Neural cell (in vitro differentiated cells): ENCODE measurements around the gene CCDC102A. TPM values are rescaled to one million over a fixed set of nuclear protein-coding genes. Genes with fewer than 3 reads are reported as not detected.
"Not testable (repeated sequence)": the region's sequence is repeated elsewhere in the genome, so short reads cannot be mapped to it uniquely, and the experiment has no call there.

ENCODE experiments used
- H2AFZ ChIP-seq: fragments of 200-600, 300-800 bp; sonication (generic), shearing (Covaris generic); 2 replicates; pipeline ENCODE4 v1.6.0; 2014; ENCODE audit warnings: low read depth, mild to moderate bottlenecking, antibody characterized with exemption, low read length, moderate library complexity
- H3F3A ChIP-seq: fragments of 200-600 bp; shearing (Covaris generic); 2 replicates; pipeline ENCODE4 v1.6.1; 2016; ENCODE audit warnings: mild to moderate bottlenecking, moderate library complexity, mixed read lengths, antibody characterized with exemption, low read length; ENCODE audit not compliant: insufficient read depth, poor library complexity, severe bottlenecking
- H3K27ac ChIP-seq: fragments of 200-600, 300-800 bp; sonication (generic), shearing (Covaris generic); 2 replicates; pipeline ENCODE4 v1.5.1; 2014; ENCODE audit warnings: mild to moderate bottlenecking, low read length, moderate library complexity
- H3K27me3 ChIP-seq: fragments of 300-800, 200-600 bp; sonication (generic), shearing (Covaris generic); 2 replicates; pipeline ENCODE4 v1.6.0; 2014; ENCODE audit warnings: mild to moderate bottlenecking, low read depth, low read length, moderate library complexity; ENCODE audit not compliant: insufficient read depth
- H3K36me3 ChIP-seq: fragments of 300-800, 200-600 bp; sonication (generic), shearing (Covaris generic); 2 replicates; pipeline ENCODE4 v1.5.1; 2014; ENCODE audit warnings: mild to moderate bottlenecking, antibody characterized with exemption, low read length, moderate library complexity; ENCODE audit not compliant: insufficient read depth
- H3K4me2 ChIP-seq: fragments of 300-800, 200-600 bp; sonication (generic), shearing (Covaris generic); 2 replicates; pipeline ENCODE4 v1.6.0; 2014; ENCODE audit warnings: mild to moderate bottlenecking, low read length
- H3K4me3 ChIP-seq: fragments of 300-800, 200-600 bp; sonication (generic), shearing (Covaris generic); 2 replicates; pipeline ENCODE4 v1.5.1; 2014; ENCODE audit warnings: mild to moderate bottlenecking, low read length, moderate library complexity
- H3K79me2 ChIP-seq: fragments of 200-600 bp; shearing (Covaris generic); replicated peaks from 2 replicates; pipeline ENCODE4 v1.6.0; 2014; ENCODE audit warnings: mild to moderate bottlenecking, low read length, moderate library complexity; ENCODE audit not compliant: insufficient read depth
- H3K9ac ChIP-seq: fragments of 300-800, 200-600 bp; sonication (generic), shearing (Covaris generic); 2 replicates; pipeline ENCODE4 v1.6.1; 2016; ENCODE audit warnings: mild to moderate bottlenecking, low read length, mixed read lengths
- H3K9me2 ChIP-seq: fragments of 200-600 bp; shearing (Covaris generic); 2 replicates; pipeline ENCODE4 v1.6.1; 2016; ENCODE audit warnings: mild to moderate bottlenecking, low read length, mixed read lengths; ENCODE audit not compliant: insufficient read depth
- H3K9me3 ChIP-seq: fragments of 200-600, 300-800 bp; sonication (generic), shearing (Covaris generic); 2 replicates; pipeline ENCODE4 v1.6.1; 2016; ENCODE audit warnings: mild to moderate bottlenecking, mixed run types, low read length, moderate library complexity, mixed read lengths
- H4K20me1 ChIP-seq: fragments of 200-600 bp; shearing (Covaris generic); 2 replicates; pipeline ENCODE4 v1.6.1; 2016; ENCODE audit warnings: mild to moderate bottlenecking, mixed run types; ENCODE audit not compliant: insufficient read depth
- CTCF ChIP-seq: fragments of 450-650 bp; IDR thresholded peaks from 2 replicates; pipeline ENCODE4 v1.5.1; 2014; ENCODE audit warnings: antibody characterized with exemption, mild to moderate bottlenecking, moderate library complexity; ENCODE audit not compliant: poor library complexity, severe bottlenecking
- EZH2 ChIP-seq: fragments of 200-600, 300-800 bp; shearing (Covaris generic), sonication (generic); IDR thresholded peaks from 2 replicates; pipeline ENCODE4 v1.6.1; 2014; ENCODE audit warnings: antibody characterized with exemption, low read length, borderline replicate concordance, mild to moderate bottlenecking; ENCODE audit not compliant: insufficient read depth, poor library complexity, severe bottlenecking
- MXI1 ChIP-seq: fragments of 450-650 bp; conservative IDR thresholded peaks from 2 replicates; pipeline ENCODE4 v1.6.1; 2014; ENCODE audit warnings: antibody characterized with exemption, mild to moderate bottlenecking; ENCODE audit not compliant: poor library complexity, severe bottlenecking
- POLR2AphosphoS5 ChIP-seq: IDR thresholded peaks from 2 replicates; pipeline ENCODE4 v1.6.1; 2012
- RAD21 ChIP-seq: fragments of 450-650 bp; conservative IDR thresholded peaks from 2 replicates; pipeline ENCODE4 v1.6.1; 2014; ENCODE audit warnings: antibody characterized with exemption, mild to moderate bottlenecking, moderate library complexity
- REST ChIP-seq: IDR thresholded peaks from 2 replicates; pipeline ENCODE4 v1.6.1; 2012; ENCODE audit warnings: borderline replicate concordance
- SMC3 ChIP-seq: fragments of 450-650 bp; conservative IDR thresholded peaks from 2 replicates; pipeline ENCODE4 v1.6.1; 2014; ENCODE audit warnings: antibody characterized with exemption, mild to moderate bottlenecking, moderate library complexity; ENCODE audit not compliant: poor library complexity
- TAF1 ChIP-seq: IDR thresholded peaks from 2 replicates; pipeline ENCODE4 v1.6.1; 2012; ENCODE audit warnings: low read depth
- polyA plus RNA-seq: library from polyadenylated mRNA; depleted of rRNA; stranded (reverse); fragments of >200 nt; gene quantifications from 2 replicates; pipeline ENCODE4 v1.2.3, GENCODE V29; 2014

Gene CCDC102A
- polyA plus RNA-seq, 1 donor from 2014 or later = 0.20 TPM

GRCh38 chr16:57570301-57571070 is 34.1 kb upstream of the CCDC102A start:
- H3K36me3 ChIP-seq = no peaks in the 10 kb centered on the region
- H3K9me3 ChIP-seq = no peaks in the 10 kb centered on the region
- no peak overlapping the region for H2AFZ ChIP-seq
- no peaks in the 10 kb centered on the region for H4K20me1 ChIP-seq
- H3K4me2 ChIP-seq = no peak overlapping the region
- H3K27ac ChIP-seq = no peak overlapping the region
- no peak overlapping the region for H3K9ac ChIP-seq
- H3K27me3 ChIP-seq = no peaks in the 10 kb centered on the region
- TF ChIP-seq RAD21 = no peak
- no peaks in the 10 kb centered on the region for H3K9me2 ChIP-seq
- no peaks in the 10 kb centered on the region for H3K79me2 ChIP-seq
- no peaks in the 10 kb centered on the region for H3F3A ChIP-seq
- H3K4me3 ChIP-seq = no peak overlapping the region

GRCh38 chr16:57569306-57569946 is 33.1 kb upstream of the CCDC102A start:
- H3K9me3 ChIP-seq = no peaks in the 10 kb centered on the region
- no peaks in the 10 kb centered on the region for H3K79me2 ChIP-seq
- H3K4me3 ChIP-seq = no peak overlapping the region
- H3K27ac ChIP-seq = no peak overlapping the region
- no peaks in the 10 kb centered on the region for H4K20me1 ChIP-seq
- no peak overlapping the region for H3K4me2 ChIP-seq
- no peaks in the 10 kb centered on the region for H3K36me3 ChIP-seq
- TF ChIP-seq REST = no peak
- no peaks in the 10 kb centered on the region for H3F3A ChIP-seq
- H3K9me2 ChIP-seq = no peaks in the 10 kb centered on the region
- no peak overlapping the region for H3K9ac ChIP-seq
- no peaks in the 10 kb centered on the region for H3K27me3 ChIP-seq
- no peak overlapping the region for H2AFZ ChIP-seq

- H3K4me2 ChIP-seq, H2AFZ ChIP-seq, H3K79me2 ChIP-seq, H3F3A ChIP-seq, H3K36me3 ChIP-seq, H3K9me3 ChIP-seq, H3K9me2 ChIP-seq, H3K27me3 ChIP-seq, H3K9ac ChIP-seq, H3K4me3 ChIP-seq, H3K27ac ChIP-seq, H4K20me1 ChIP-seq: not testable (repeated sequence)
Observed at GRCh38 chr16:57568772-57569171, 32.4 kb upstream of the CCDC102A start.

GRCh38 chr16:57568173-57568678 is 31.9 kb upstream of the CCDC102A start:
- Histone ChIP-seq H2AFZ (no peak overlapping the region), H3K27ac (no peak overlapping the region), H3K4me3 (no peak overlapping the region), H3K79me2 (no peaks in the 10 kb centered on the region), H3K27me3 (no peaks in the 10 kb centered on the region), H3K36me3 (no peaks in the 10 kb centered on the region), H3K4me2 (no peak overlapping the region), H3K9me3 (no peaks in the 10 kb centered on the region), H4K20me1 (no peaks in the 10 kb centered on the region), H3K9me2 (no peaks in the 10 kb centered on the region), H3F3A (no peaks in the 10 kb centered on the region), H3K9ac (no peak overlapping the region)
- TF ChIP-seq CTCF (no peak), EZH2 (no peak), TAF1 (no peak), SMC3 (no peak), REST (no peak), POLR2AphosphoS5 (no peak), MXI1 (no peak), RAD21 (no peak)
